ENCODE results near the gene ANKMY1. TPM values are rescaled to one million over a fixed set of nuclear protein-coding genes. Genes with fewer than 3 reads are reported as not detected.

The ANKMY1 gene
- total and polyA plus RNA-seq, 2 of the 13 experiments (the other 11 are each of a cell fraction or from before 2014, with no cell fraction given): 11.7 to 18.8 TPM

DNA sequence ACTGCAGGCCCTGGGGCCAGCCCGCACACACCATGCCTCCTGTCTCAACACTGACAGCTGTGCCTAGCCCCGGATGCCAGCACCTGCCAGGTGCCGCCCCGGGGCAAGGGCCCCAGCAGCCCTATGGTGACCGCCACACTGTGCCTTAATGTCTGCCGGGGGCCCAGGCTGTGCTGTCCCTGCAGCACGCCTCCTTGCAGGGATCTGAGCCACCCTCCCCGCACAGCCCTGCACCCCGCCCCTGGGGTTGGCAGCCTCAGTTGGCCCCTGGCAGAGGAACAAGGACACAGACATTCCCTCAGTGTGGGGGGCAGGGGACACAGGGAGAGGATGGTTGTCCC, 20.3 kb upstream of the ANKMY1 start (continued):
- TF ChIP-seq, protein P1, sequence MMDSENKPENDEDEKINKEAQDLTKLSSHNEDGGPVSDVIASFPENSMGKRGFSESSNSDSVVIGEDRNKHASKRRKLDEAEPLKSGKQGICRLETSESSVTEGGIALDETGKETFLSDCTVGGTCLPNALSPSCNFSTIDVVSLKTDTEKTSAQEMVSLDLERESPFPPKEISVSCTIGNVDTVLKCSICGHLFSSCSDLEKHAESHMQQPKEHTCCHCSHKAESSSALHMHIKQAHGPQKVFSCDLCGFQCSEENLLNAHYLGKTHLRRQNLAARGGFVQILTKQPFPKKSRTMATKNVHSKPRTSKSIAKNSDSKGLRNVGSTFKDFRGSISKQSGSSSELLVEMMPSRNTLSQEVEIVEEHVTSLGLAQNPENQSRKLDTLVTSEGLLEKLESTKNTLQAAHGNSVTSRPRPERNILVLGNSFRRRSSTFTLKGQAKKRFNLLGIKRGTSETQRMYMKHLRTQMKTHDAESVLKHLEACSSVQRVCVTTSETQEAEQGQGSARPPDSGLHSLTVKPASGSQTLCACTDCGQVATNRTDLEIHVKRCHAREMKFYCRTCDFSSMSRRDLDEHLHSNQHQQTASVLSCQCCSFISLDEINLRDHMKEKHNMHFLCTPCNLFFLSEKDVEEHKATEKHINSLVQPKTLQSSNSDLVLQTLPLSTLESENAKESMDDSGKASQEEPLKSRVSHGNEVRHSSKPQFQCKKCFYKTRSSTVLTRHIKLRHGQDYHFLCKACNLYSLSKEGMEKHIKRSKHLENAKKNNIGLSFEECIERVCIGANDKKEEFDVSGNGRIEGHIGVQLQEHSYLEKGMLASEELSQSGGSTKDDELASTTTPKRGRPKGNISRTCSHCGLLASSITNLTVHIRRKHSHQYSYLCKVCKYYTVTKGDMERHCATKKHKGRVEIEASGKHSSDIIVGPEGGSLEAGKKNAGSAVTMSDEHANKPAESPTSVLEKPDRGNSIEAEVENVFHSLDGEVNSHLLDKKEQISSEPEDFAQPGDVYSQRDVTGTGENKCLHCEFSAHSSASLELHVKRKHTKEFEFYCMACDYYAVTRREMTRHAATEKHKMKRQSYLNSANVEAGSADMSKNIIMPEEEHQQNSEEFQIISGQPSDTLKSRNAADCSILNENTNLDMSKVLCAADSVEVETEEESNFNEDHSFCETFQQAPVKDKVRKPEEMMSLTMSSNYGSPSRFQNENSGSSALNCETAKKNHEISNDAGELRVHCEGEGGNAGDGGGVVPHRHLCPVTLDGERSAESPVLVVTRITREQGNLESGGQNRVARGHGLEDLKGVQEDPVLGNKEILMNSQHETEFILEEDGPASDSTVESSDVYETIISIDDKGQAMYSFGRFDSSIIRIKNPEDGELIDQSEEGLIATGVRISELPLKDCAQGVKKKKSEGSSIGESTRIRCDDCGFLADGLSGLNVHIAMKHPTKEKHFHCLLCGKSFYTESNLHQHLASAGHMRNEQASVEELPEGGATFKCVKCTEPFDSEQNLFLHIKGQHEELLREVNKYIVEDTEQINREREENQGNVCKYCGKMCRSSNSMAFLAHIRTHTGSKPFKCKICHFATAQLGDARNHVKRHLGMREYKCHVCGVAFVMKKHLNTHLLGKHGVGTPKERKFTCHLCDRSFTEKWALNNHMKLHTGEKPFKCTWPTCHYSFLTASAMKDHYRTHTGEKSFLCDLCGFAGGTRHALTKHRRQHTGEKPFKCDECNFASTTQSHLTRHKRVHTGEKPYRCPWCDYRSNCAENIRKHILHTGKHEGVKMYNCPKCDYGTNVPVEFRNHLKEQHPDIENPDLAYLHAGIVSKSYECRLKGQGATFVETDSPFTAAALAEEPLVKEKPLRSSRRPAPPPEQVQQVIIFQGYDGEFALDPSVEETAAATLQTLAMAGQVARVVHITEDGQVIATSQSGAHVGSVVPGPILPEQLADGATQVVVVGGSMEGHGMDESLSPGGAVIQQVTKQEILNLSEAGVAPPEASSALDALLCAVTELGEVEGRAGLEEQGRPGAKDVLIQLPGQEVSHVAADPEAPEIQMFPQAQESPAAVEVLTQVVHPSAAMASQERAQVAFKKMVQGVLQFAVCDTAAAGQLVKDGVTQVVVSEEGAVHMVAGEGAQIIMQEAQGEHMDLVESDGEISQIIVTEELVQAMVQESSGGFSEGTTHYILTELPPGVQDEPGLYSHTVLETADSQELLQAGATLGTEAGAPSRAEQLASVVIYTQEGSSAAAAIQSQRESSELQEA (CRISPR knock-in tag; IDR thresholded peaks at IDR 0.05; ENCODE audit: not compliant biosample characterization): no peak
- no peak for TF ChIP-seq ZNF713 (CRISPR knock-in tag; IDR thresholded peaks at IDR 0.05)
- TF ChIP-seq, protein P2, sequence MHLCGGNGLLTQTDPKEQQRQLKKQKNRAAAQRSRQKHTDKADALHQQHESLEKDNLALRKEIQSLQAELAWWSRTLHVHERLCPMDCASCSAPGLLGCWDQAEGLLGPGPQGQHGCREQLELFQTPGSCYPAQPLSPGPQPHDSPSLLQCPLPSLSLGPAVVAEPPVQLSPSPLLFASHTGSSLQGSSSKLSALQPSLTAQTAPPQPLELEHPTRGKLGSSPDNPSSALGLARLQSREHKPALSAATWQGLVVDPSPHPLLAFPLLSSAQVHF (CRISPR knock-in tag; IDR thresholded peaks at IDR 0.05): no peak
- no peak for TF ChIP-seq PAWR (CRISPR knock-in tag; IDR thresholded peaks at IDR 0.05; ENCODE audit: borderline replicate concordance)
- TF ChIP-seq ZNF556 (CRISPR knock-in tag; IDR thresholded peaks at IDR 0.05; ENCODE audit: borderline replicate concordance): no peak
- TF ChIP-seq KDM2A (CRISPR knock-in tag; IDR thresholded peaks at IDR 0.05; ENCODE audit: borderline replicate concordance, low read depth): no peak
- no peak for TF ChIP-seq ADNP (CRISPR knock-in tag; IDR thresholded peaks at IDR 0.05)
- TF ChIP-seq NR2F1 (CRISPR knock-in tag; IDR thresholded peaks at IDR 0.05): no peak
- TF ChIP-seq, protein P3, sequence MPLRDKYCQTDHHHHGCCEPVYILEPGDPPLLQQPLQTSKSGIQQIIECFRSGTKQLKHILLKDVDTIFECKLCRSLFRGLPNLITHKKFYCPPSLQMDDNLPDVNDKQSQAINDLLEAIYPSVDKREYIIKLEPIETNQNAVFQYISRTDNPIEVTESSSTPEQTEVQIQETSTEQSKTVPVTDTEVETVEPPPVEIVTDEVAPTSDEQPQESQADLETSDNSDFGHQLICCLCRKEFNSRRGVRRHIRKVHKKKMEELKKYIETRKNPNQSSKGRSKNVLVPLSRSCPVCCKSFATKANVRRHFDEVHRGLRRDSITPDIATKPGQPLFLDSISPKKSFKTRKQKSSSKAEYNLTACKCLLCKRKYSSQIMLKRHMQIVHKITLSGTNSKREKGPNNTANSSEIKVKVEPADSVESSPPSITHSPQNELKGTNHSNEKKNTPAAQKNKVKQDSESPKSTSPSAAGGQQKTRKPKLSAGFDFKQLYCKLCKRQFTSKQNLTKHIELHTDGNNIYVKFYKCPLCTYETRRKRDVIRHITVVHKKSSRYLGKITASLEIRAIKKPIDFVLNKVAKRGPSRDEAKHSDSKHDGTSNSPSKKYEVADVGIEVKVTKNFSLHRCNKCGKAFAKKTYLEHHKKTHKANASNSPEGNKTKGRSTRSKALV (CRISPR knock-in tag; IDR thresholded peaks at IDR 0.05): no peak
- TF ChIP-seq KLF6 (CRISPR knock-in tag; IDR thresholded peaks at IDR 0.05): no peak
- TF ChIP-seq CHD2 (IDR thresholded peaks at IDR 0.05; ENCODE audit: low read depth, low read length): 0 out of 2 replicates have a peak, but pooled peaks have one; percentile 12

Data from HepG2 (cell line).